A549 treated with ZK216348 at 1 μM for 4 hours (cell line): ENCODE data around the gene ZNF317. TPM values are rescaled to one million over a fixed set of nuclear protein-coding genes. Genes with fewer than 3 reads are reported as not detected.

ENCODE experiments used
- total RNA-seq: library from RNA; stranded (reverse); fragments of 200-300 nt; extraction: Qiagen RNA extraction; gene quantifications from 5 replicates; pipeline ENCODE4 v1.2.3, GENCODE V29; 2022; ENCODE audit warnings: low read depth

Gene ZNF317
- 16.4 to 20.9 TPM (median 18.9 TPM) in 5 replicates for total RNA-seq

DNA sequence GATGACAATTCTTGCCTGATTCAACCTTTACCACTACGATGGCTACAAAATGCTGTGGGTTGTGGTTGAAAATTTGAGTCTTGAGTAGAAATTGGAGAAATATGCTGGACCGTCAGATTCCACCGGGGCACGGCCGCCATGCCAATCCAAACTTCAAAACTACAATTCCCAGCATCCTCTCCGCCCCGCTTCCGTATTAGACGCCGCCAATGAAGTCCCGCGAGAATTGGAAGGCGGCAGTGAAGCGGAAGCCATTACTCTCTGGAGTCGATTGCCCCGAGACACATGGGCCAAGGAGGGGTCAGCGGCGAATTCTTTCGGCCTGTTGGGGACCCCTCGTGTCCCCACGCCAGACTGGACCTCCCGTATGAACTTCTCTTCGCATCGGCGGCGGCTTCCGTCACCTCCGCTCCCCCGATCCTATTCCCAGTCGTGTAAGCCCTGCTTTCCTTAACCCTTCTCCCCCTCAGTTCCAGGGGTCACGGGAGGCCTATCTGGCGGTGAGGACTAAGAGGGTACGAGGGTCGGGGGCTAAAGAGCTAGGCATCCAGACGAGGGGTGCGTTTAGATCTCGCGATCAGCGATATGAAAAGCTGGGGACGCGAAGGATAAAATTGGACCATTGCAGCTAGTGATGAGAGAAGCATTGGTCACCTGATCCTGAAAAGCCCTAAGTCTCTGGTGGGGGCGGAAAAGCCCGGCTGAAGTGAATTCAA is at the start of gene ZNF317:
Gene ZNF317, plus strand, starts transcription at position 239 of the 716 bp plus-strand sequence. CDS start 15,620 bp downstream, outside the sequence.

DNA sequence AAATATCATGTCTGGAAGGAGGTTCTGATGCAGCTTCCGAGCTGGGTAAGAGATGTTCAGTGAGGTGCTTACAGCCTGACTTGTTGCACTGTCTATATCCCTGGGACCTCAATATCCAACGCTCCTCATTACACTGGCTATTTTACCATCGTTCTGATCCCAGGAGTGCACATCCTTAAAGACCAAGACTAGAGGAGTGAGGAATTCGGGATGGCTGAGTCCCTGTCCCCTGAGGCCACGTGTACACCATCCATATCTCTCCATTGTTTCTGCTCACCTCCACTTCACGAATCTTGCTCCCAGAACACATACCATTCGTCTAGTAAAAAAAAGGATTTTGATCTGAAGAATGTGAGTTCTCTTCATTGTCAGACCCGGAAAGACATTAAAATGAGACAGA is 32.8 kb upstream of the ZNF317 start, which contains the start of gene OR7G2:
Gene OR7G2, minus strand, starts transcription at position 101 of the 400 bp plus-strand sequence. CDS start 4,232 bp downstream, outside the sequence.

DNA sequence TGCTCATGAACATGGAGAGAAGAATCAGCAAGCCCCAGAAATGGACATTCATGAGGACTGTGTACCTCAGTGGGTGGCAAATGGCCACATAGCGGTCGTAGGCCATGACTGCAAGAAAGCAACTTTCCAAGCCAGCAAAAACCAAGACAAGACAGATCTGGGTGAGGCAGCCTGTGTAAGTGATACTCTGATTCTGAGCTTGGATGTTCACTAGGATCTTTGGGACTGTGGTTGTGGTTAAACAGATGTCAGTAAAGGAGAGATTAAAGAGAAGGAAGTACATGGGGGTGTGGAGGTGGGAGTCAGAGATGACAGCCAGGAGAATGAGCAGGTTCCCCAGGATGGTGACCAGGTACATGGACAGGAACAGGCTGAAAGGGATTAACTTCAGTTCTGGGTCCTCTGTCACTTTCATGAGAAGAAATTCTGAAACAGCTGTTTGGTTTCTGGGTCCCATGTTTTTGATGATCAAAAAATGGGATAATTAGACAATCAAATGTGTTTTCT is 24.8 kb upstream of the ZNF317 start, which contains the start of gene OR7G1:
Gene OR7G1, minus strand, starts transcription at position 457 of the 507 bp plus-strand sequence. Its CDS starts 0 bp downstream, at position 457.

DNA sequence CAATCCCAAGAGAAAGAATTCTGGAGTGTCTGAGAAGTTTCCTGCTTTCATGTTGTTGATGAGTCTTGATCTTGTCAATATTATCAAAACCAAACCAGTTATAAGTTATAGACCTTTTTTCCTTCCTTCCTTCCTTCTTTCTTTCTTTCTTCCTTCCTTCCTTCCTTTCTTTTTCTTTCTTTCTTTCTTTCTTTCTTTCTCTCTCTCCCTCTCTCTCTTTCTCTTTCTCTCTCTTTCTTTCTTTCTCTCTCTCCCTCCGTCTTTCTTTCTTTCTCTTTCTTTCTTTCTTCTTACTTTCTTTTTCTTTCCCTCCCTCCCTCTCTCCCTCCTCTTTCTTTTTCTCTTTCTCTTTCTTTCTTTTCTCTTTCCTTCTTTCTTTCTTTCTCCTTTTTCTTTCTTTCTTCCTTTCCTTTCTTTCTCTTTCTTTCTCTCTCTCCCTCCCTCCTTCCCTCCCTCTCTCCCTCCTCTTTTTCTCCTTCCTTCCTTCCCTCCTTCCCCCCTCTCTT is 13.2 kb upstream of the ZNF317 start, which contains the start of gene OR7G3:
Gene OR7G3, minus strand, starts transcription at position 51 of the 506 bp plus-strand sequence. Its CDS starts 0 bp downstream, at position 51.

DNA sequence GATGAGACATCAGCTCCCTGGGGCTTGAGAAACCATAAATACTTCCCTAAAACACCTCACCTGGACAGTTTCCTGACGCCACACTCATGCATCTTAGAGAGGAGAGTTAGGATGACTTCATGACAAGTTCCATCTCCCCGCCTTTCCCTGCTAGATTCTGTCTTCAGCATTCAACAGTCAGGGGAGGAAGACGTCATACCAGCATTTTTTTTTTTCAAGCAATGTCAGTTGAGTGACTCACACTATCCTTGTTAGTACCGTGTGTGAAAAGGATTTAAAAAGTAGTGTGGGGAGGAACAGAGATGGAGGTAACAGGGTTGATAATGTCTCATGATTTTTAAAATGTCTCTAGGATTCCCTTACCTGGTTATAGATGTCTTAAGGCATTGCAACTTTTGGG is 38.7 kb downstream of the ZNF317 start, which contains the start of gene OR7D2:
Gene OR7D2, plus strand, starts transcription at position 79 of the 400 bp plus-strand sequence. CDS start 6,803 bp downstream, outside the sequence.

Other genes with a start within 250 kb of the ZNF317 start
- under 0.01 to 0.09 TPM (median 0.06 TPM) in 4 of 5 replicates, not detected in the other for gene MUC16, start 130.0 kb upstream of the ZNF317 start, total RNA-seq
- gene OR1M1, start 53.3 kb upstream of the ZNF317 start, total RNA-seq: not detected in 5 replicates
- gene OR7G2, start 32.9 kb upstream of the ZNF317 start, total RNA-seq: not detected in 5 replicates
- gene OR7G1, start 24.6 kb upstream of the ZNF317 start, total RNA-seq: not detected in 5 replicates
- gene OR7G3, start 13.4 kb upstream of the ZNF317 start, total RNA-seq: not detected in 5 replicates
- gene OR7D2, start 38.6 kb downstream of the ZNF317 start, total RNA-seq: not detected in 5 replicates
- gene OR7D4, start 79.2 kb downstream of the ZNF317 start, total RNA-seq: not detected in 5 replicates
- not detected in 5 replicates for gene OR7E24, start 110.5 kb downstream of the ZNF317 start, total RNA-seq
- 1.1 to 2.0 TPM (median 1.4 TPM) in 5 replicates for gene ZNF699, start 169.4 kb downstream of the ZNF317 start, total RNA-seq
- 4.8 to 7.3 TPM (median 5.8 TPM) in 5 replicates for gene ZNF559, start 183.8 kb downstream of the ZNF317 start, total RNA-seq
- gene ZNF177, start 222.6 kb downstream of the ZNF317 start, total RNA-seq: 0.30 to 0.74 TPM (median 0.62 TPM) in 5 replicates